CD8-positive, alpha-beta memory T cell (primary cell): Measurements from ENCODE around the gene PLEKHA7. TPM values are rescaled to one million over a fixed set of nuclear protein-coding genes. Genes with fewer than 3 reads are reported as not detected.
A peak's percentile ranks its signal among the peaks of the same experiment; 100 is the strongest.

ENCODE experiments used
- CTCF ChIA-PET: fragments of 350-600 bp; sonication (Branson Sonifier 250); formaldehyde crosslinking; loops from one replicate; lab custom pipeline; 2021; ENCODE audit warnings: antibody characterized with exemption; lab: Charles Lee
- POLR2A ChIA-PET: fragments of 350-600 bp; sonication (Branson Sonifier 250); formaldehyde crosslinking; loops from one replicate; lab custom pipeline; 2021; ENCODE audit warnings: antibody characterized with exemption; lab: Charles Lee
- DNase-seq, 5 donors: peaks; one replicate each; pipeline versions ENCODE4 v3.0.0 to v3.0.0-alpha.2; 2020 to 2022; ENCODE audit warnings: mixed read lengths in 1 of 5
- H3K27ac ChIP-seq: one replicate; pipeline ENCODE4 v1.7.0; 2013; ENCODE audit warnings: low read depth, mild to moderate bottlenecking, low read length, moderate library complexity
- H3K27me3 ChIP-seq: 2 replicates; pipeline ENCODE4 v1.7.0; 2013; ENCODE audit warnings: low read length, mild to moderate bottlenecking; ENCODE audit not compliant: insufficient read depth, poor library complexity, severe bottlenecking
- H3K36me3 ChIP-seq: 2 replicates; pipeline ENCODE4 v1.7.0; 2013; ENCODE audit warnings: mild to moderate bottlenecking, low read length, moderate library complexity; ENCODE audit not compliant: insufficient read depth
- H3K4me1 ChIP-seq: 2 replicates; pipeline ENCODE4 v1.7.0; 2013; ENCODE audit warnings: mild to moderate bottlenecking, low read length, moderate library complexity; ENCODE audit not compliant: insufficient read depth
- H3K4me3 ChIP-seq: 2 replicates; pipeline ENCODE4 v1.7.0; 2013; ENCODE audit warnings: mild to moderate bottlenecking, low read length
- H3K9me3 ChIP-seq: 2 replicates; pipeline ENCODE4 v1.7.0; 2013; ENCODE audit warnings: mild to moderate bottlenecking, low read length
- H3K27ac Mint-ChIP-seq, 8 donors: one replicate each; pipeline ENCODE4 v1.8.0; 2020 to 2021; ENCODE audit warnings: mixed read lengths in 8 of 8, mild to moderate bottlenecking in 6 of 8, inconsistent platforms in 3 of 8, moderate library complexity in 3 of 8
- H3K27me3 Mint-ChIP-seq, 2 donors: one replicate each; pipeline ENCODE4 v1.8.0; 2020 to 2021; ENCODE audit warnings: mixed read lengths in 2 of 2, mild to moderate bottlenecking in 1 of 2, moderate library complexity in 1 of 2
- H3K36me3 Mint-ChIP-seq, 3 donors: one replicate each; pipeline ENCODE4 v1.8.0; 2020 to 2021; ENCODE audit warnings: mixed read lengths in 3 of 3, inconsistent platforms in 1 of 3, mild to moderate bottlenecking in 1 of 3
- H3K4me1 Mint-ChIP-seq, 3 donors: one replicate each; pipeline ENCODE4 v1.8.0; 2020 to 2021; ENCODE audit warnings: mixed read lengths in 3 of 3, inconsistent platforms in 1 of 3, mild to moderate bottlenecking in 1 of 3
- H3K4me3 Mint-ChIP-seq, 7 donors: one replicate each; pipeline ENCODE4 v1.8.0; 2020 to 2021; ENCODE audit warnings: mixed read lengths in 7 of 7, mild to moderate bottlenecking in 6 of 7, moderate library complexity in 4 of 7, inconsistent platforms in 2 of 7
- H3K9me3 Mint-ChIP-seq, 5 donors: one replicate each; pipeline ENCODE4 v1.8.0; 2020 to 2022; ENCODE audit warnings: mixed read lengths in 5 of 5, mild to moderate bottlenecking in 3 of 5, moderate library complexity in 2 of 5, inconsistent platforms in 1 of 5
- polyA plus RNA-seq: library from polyadenylated mRNA; unstranded; fragments of 300-500 nt; fragmentation: Illumina TruSeq; gene quantifications from one replicate; pipeline ENCODE4 v1.2.3, GENCODE V29; 2021
- total RNA-seq, 2 experiments: library from RNA; stranded (reverse); gene quantifications; one replicate each; pipeline ENCODE4 v1.2.3, GENCODE V29; 2021

PLEKHA7 gene
- total and polyA plus RNA-seq, 3 experiments from 2014 or later: 4.1 to 6.6 (median 5.3) TPM

DNA sequence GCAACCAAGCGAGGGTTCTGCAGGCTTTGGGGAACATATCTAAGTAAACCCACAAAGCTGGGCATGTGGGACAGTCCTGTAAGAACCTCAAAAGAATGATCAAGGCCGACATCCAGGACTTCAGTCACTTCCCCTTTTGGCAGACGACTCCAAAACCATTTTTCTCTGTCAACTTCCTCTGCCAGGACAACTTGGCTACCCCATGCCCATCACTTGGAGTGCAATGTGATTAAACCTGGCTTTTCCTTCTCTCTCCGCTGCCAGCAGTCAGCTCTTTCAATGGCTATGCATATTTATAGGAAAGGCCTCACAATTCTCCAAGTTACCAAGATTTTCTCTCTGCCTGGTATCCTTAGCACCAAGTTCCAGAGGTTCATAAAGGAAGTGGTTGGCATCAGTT is 196.9 kb downstream of the PLEKHA7 start:
- no peaks in the 10 kb centered on the region for H3K4me1 ChIP-seq
- Mint-ChIP-seq H3K4me1 (peaks cover 4 to 7% (median 6%) of the 10 kb centered on the region in 3 donors), H3K27me3 (peaks cover 0 to 3% of the 10 kb centered on the region in 2 donors), H3K36me3 (peaks cover 0 to 2% (median 1%) of the 10 kb centered on the region in 3 donors), H3K27ac (peak overlapping the region in 1 of 8 donors; percentile 17), H3K9me3 (no peaks in the 10 kb centered on the region), H3K4me3 (no peak overlapping the region)
- H3K4me3 ChIP-seq: no peak overlapping the region
- no peaks in the 10 kb centered on the region for H3K36me3 ChIP-seq
- H3K9me3 ChIP-seq: no peaks in the 10 kb centered on the region
- no peak for DNase-seq
- ChIA-PET CTCF (interaction anchor here (1.6 kb wide), 1 partner anchor 246 kb away, joined by 3 read pairs; no protein-coding TSS in a partner anchor), POLR2A (no interaction called here)
- H3K27me3 ChIP-seq: no peaks in the 10 kb centered on the region
- H3K27ac ChIP-seq: no peak overlapping the region

GRCh38 chr11:16816358-16817270 is 197.6 kb downstream of the PLEKHA7 start:
- peaks cover 4 to 10% (median 9%) of the 10 kb centered on the region in 3 donors for H3K4me1 Mint-ChIP-seq

GRCh38 chr11:16815047-16815767 is 199.0 kb downstream of the PLEKHA7 start:
- ChIA-PET POLR2A (no interaction called here), CTCF (no interaction called here)
- H3K36me3 Mint-ChIP-seq: peaks cover 0 to 4% (median 1%) of the 10 kb centered on the region in 3 donors
- H3K4me1 ChIP-seq: no peaks in the 10 kb centered on the region
- no peaks in the 10 kb centered on the region for H3K9me3 Mint-ChIP-seq
- no peak overlapping the region for H3K4me3 Mint-ChIP-seq
- H3K4me1 Mint-ChIP-seq: peaks cover 0 to 12% (median 10%) of the 10 kb centered on the region in 3 donors
- H3K27ac ChIP-seq: no peak overlapping the region
- peaks cover 2 to 3% of the 10 kb centered on the region in 2 donors for H3K27me3 Mint-ChIP-seq
- H3K27ac Mint-ChIP-seq: peak overlapping the region in 3 of 8 donors; percentile 47 to 51 (median 49)
- H3K9me3 ChIP-seq: no peaks in the 10 kb centered on the region
- no peaks in the 10 kb centered on the region for H3K27me3 ChIP-seq
- H3K4me3 ChIP-seq: no peak overlapping the region
- no peak for DNase-seq
- H3K36me3 ChIP-seq: no peaks in the 10 kb centered on the region

More at GRCh38 chr11:16816358-16817270, 197.6 kb downstream of the PLEKHA7 start:
- ChIA-PET CTCF (interaction anchor here (1.6 kb wide), 1 partner anchor 247 kb away, joined by 3 read pairs; no protein-coding TSS in a partner anchor), POLR2A (interaction anchor here (0.8 kb wide), 1 partner anchor 260 kb away, joined by 3 read pairs; the partner anchor contains the start of gene RPS13)
- H3K9me3 ChIP-seq: no peaks in the 10 kb centered on the region
- H3K27ac ChIP-seq: no peak overlapping the region
- peak overlapping the region in 1 of 8 donors; percentile 77 for H3K27ac Mint-ChIP-seq
- H3K4me3 Mint-ChIP-seq: no peak overlapping the region
- DNase-seq: no peak
- peaks cover 0 to 3% of the 10 kb centered on the region in 2 donors for H3K27me3 Mint-ChIP-seq
- no peaks in the 10 kb centered on the region for H3K27me3 ChIP-seq
- H3K36me3 Mint-ChIP-seq: peaks cover 0 to 4% (median 1%) of the 10 kb centered on the region in 3 donors
- no peaks in the 10 kb centered on the region for H3K4me1 ChIP-seq
- no peaks in the 10 kb centered on the region for H3K36me3 ChIP-seq
- no peaks in the 10 kb centered on the region for H3K9me3 Mint-ChIP-seq
- H3K4me3 ChIP-seq: no peak overlapping the region

GRCh38 chr11:16814410-16815046 is 199.7 kb downstream of the PLEKHA7 start:
- Histone ChIP-seq H3K36me3 (no peaks in the 10 kb centered on the region), H3K9me3 (no peaks in the 10 kb centered on the region), H3K27me3 (no peaks in the 10 kb centered on the region), H3K27ac (no peak overlapping the region), H3K4me1 (no peaks in the 10 kb centered on the region), H3K4me3 (no peak overlapping the region)
- CTCF ChIA-PET: no interaction called here
- peaks cover 0 to 4% (median 1%) of the 10 kb centered on the region in 3 donors for H3K36me3 Mint-ChIP-seq
- H3K27me3 Mint-ChIP-seq: peaks cover 2 to 3% of the 10 kb centered on the region in 2 donors
- no peaks in the 10 kb centered on the region for H3K9me3 Mint-ChIP-seq
- no peak for DNase-seq
- no peak overlapping the region for H3K4me3 Mint-ChIP-seq
- peak overlapping the region in 3 of 8 donors; percentile 25 to 85 (median 83) for H3K27ac Mint-ChIP-seq
- POLR2A ChIA-PET: no interaction called here
- H3K4me1 Mint-ChIP-seq: peaks cover 0 to 11% (median 9%) of the 10 kb centered on the region in 3 donors

DNA sequence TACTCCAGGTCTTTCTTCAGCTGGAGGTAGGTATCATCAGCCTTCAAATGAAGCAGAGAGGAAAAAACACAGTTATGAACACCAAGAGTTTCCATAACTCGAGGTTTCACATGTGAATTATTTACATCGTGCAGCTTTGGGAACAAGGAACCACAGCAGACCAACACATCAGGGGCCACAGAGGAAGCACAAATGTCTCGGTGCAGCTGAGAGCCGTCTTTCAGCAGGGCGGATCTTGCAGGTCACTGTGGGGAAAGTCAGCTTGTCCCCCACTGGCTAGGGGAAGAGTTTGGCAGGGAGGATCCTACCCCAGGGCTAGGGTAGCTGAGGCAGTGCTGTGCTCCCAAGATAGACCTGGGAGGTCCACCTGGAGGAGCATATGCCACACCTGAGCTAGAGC is 201.1 kb downstream of the PLEKHA7 start:
- peak overlapping the region in 1 of 7 donors; percentile 81 for H3K4me3 Mint-ChIP-seq
- ChIA-PET POLR2A (no interaction called here), CTCF (no interaction called here)
- Histone ChIP-seq H3K27me3 (no peaks in the 10 kb centered on the region), H3K27ac (no peak overlapping the region), H3K4me1 (no peaks in the 10 kb centered on the region), H3K4me3 (no peak overlapping the region), H3K9me3 (no peaks in the 10 kb centered on the region), H3K36me3 (no peaks in the 10 kb centered on the region)
- peaks cover 0 to 14% (median 9%) of the 10 kb centered on the region in 3 donors for H3K4me1 Mint-ChIP-seq
- no peaks in the 10 kb centered on the region for H3K9me3 Mint-ChIP-seq
- peak overlapping the region in 4 of 8 donors; percentile 37 to 92 (median 42) for H3K27ac Mint-ChIP-seq
- peaks cover 0 to 2% (median 1%) of the 10 kb centered on the region in 3 donors for H3K36me3 Mint-ChIP-seq
- H3K27me3 Mint-ChIP-seq: peaks cover 0 to 2% of the 10 kb centered on the region in 2 donors
- no peak for DNase-seq

DNA sequence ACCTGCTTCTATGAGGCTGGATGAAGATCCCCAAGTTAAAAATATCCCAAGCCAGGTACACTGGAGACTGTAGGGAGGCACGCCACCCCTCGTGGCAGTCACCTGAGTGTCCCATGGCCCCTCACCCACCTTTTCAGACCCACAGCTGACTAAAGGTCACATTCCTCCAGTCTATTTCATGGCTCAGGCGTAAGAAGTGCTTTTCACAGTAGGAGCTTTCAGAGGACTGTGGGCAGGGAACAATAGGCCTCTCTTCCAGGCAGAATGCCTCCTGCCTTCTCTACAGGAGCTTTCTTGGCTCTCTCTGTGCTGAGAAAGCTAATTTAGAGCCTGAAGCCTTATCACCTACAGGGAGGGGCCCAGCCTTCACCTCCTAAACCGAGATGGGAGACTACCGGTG is 201.9 kb downstream of the PLEKHA7 start:
- no peaks in the 10 kb centered on the region for H3K4me1 ChIP-seq
- Mint-ChIP-seq H3K36me3 (peaks cover 0 to 3% (median 2%) of the 10 kb centered on the region in 3 donors), H3K4me1 (peaks cover 3 to 20% (median 12%) of the 10 kb centered on the region in 3 donors), H3K27me3 (peaks cover 2 to 3% of the 10 kb centered on the region in 2 donors), H3K27ac (peak overlapping the region in 6 of 8 donors; percentile 37 to 94 (median 68)), H3K4me3 (peak overlapping the region in 2 of 7 donors; percentile 12 to 81), H3K9me3 (no peaks in the 10 kb centered on the region)
- no peak overlapping the region for H3K4me3 ChIP-seq
- H3K36me3 ChIP-seq: no peaks in the 10 kb centered on the region
- no peaks in the 10 kb centered on the region for H3K27me3 ChIP-seq
- POLR2A ChIA-PET: no interaction called here
- CTCF ChIA-PET: no interaction called here
- H3K9me3 ChIP-seq: no peaks in the 10 kb centered on the region
- no peak for DNase-seq
- H3K27ac ChIP-seq: no peak overlapping the region

- Histone ChIP-seq H3K27ac (no peak overlapping the region), H3K9me3 (no peaks in the 10 kb centered on the region), H3K4me1 (no peaks in the 10 kb centered on the region), H3K27me3 (no peaks in the 10 kb centered on the region), H3K36me3 (no peaks in the 10 kb centered on the region), H3K4me3 (no peak overlapping the region)
- Mint-ChIP-seq H3K27me3 (peaks cover 2 to 4% of the 10 kb centered on the region in 2 donors), H3K9me3 (no peaks in the 10 kb centered on the region), H3K4me1 (peaks cover 3 to 27% (median 18%) of the 10 kb centered on the region in 3 donors), H3K4me3 (peak overlapping the region in 4 of 7 donors; percentile 11 to 81 (median 14)), H3K27ac (peak overlapping the region in 7 of 8 donors; percentile 52 to 94 (median 77)), H3K36me3 (peaks cover 0 to 3% (median 2%) of the 10 kb centered on the region in 3 donors)
- DNase-seq: no peak
- CTCF ChIA-PET: interaction anchor here (2.8 kb wide), 1 partner anchor 9 kb away, joined by 16 read pairs; no protein-coding TSS in a partner anchor
- POLR2A ChIA-PET: no interaction called here
These were observed 202.8 kb downstream of the PLEKHA7 start for GRCh38 chr11:16811136-16812020.
